IPS DF 6.9 (cell line): ENCODE data around the gene NHEJ1.

Experiments
- DNase-seq: peaks from one replicate; pipeline ENCODE4 v3.0.0-alpha.2; 2013; ENCODE audit warnings: low read depth, low spot score
- H3K27ac ChIP-seq: one replicate; pipeline ENCODE4 v1.5.1; 2013; ENCODE audit warnings: low read length, control low read depth
- H3K27me3 ChIP-seq: 2 replicates; pipeline ENCODE4 v1.6.1; 2013; ENCODE audit warnings: mild to moderate bottlenecking, low read length; ENCODE audit not compliant: control insufficient read depth, insufficient read depth
- H3K36me3 ChIP-seq: 2 replicates; pipeline ENCODE4 v1.6.1; 2013; ENCODE audit warnings: low read length; ENCODE audit not compliant: control insufficient read depth, insufficient read depth
- H3K4me1 ChIP-seq: 2 replicates; pipeline ENCODE4 v1.6.1; 2013; ENCODE audit warnings: low read length; ENCODE audit not compliant: control insufficient read depth, insufficient read depth
- H3K4me3 ChIP-seq: 2 replicates; pipeline ENCODE4 v1.5.1; 2013; ENCODE audit warnings: mild to moderate bottlenecking, low read length
- H3K9me3 ChIP-seq: 2 replicates; pipeline ENCODE4 v1.6.1; 2013; ENCODE audit warnings: low read length, inconsistent platforms; ENCODE audit not compliant: control insufficient read depth, insufficient read depth
- WGBS: extraction: QIAGEN DNeasy Blood & Tissue Kit; methylation state at CpG from one replicate; pipeline ENCODE4 v1.1.7; 2013; ENCODE audit warnings: mixed read lengths, missing lambda C conversion rate; ENCODE audit not compliant: insufficient read length, insufficient coverage; 5-methylcytosine and 5-hydroxymethylcytosine counted together

NHEJ1 gene

GRCh38 chr2:219161097-219161496 lies 482 bp upstream of the NHEJ1 start:
- no peak for DNase-seq
- Histone ChIP-seq H3K27me3 (no peaks in the 10 kb centered on the region), H3K4me1 (peaks cover 2% of the 10 kb centered on the region; the same call in 1 of the 2 replicates), H3K4me3 (peak overlapping the region; percentile 71; the same call in 1 of the 2 replicates), H3K27ac (no peak overlapping the region), H3K9me3 (no peaks in the 10 kb centered on the region), H3K36me3 (no peaks in the 10 kb centered on the region)
- WGBS = no CpG with 5 or more reads among the region's 4 CpGs

- H3K27ac ChIP-seq = no peak overlapping the region
- peak overlapping the region; percentile 71; the same call in 1 of the 2 replicates for H3K4me3 ChIP-seq
- peaks cover 2% of the 10 kb centered on the region; the same call in 1 of the 2 replicates for H3K4me1 ChIP-seq
- no peaks in the 10 kb centered on the region for H3K36me3 ChIP-seq
- no peaks in the 10 kb centered on the region for H3K27me3 ChIP-seq
- DNase-seq = no peak
- H3K9me3 ChIP-seq = no peaks in the 10 kb centered on the region
- no CpG with 5 or more reads among the region's 18 CpGs for WGBS
Observed at GRCh38 chr2:219159771-219160185, 837 bp downstream of the NHEJ1 start.

DNA sequence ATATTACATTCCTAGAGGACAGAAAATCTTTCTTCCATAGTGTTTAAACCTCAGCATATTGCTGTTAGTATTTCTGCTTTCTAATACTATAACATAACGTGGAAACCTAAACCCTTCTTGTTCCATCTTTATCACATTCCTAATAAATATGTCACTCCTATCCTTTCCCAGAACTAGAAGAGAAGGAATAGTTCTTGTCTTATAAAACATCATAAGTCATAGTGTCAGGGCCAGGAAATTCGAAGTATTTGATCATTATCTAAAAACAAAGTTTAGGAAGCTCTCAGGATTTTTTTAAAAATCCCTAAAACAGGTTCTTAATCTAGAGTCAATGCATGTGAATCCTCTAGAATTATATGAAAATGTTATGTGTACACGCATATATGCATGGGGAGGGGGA lies 2.0 kb downstream of the NHEJ1 start:
- no peak overlapping the region for H3K27ac ChIP-seq
- WGBS = 100% methylated on average over 1 of the region's 3 CpGs
- H3K4me3 ChIP-seq = no peak overlapping the region
- H3K27me3 ChIP-seq = no peaks in the 10 kb centered on the region
- no peaks in the 10 kb centered on the region for H3K9me3 ChIP-seq
- DNase-seq = no peak
- H3K36me3 ChIP-seq = no peaks in the 10 kb centered on the region
- peaks cover 2% of the 10 kb centered on the region; the same call in 1 of the 2 replicates for H3K4me1 ChIP-seq

- Histone ChIP-seq H3K4me3 (no peak overlapping the region), H3K27me3 (no peaks in the 10 kb centered on the region), H3K4me1 (peaks cover 2% of the 10 kb centered on the region; the same call in 1 of the 2 replicates), H3K27ac (no peak overlapping the region), H3K36me3 (no peaks in the 10 kb centered on the region), H3K9me3 (no peaks in the 10 kb centered on the region)
- no peak for DNase-seq
- no CpG with 5 or more reads among the region's 4 CpGs for WGBS
Observed at GRCh38 chr2:219158025-219158424, 2.6 kb downstream of the NHEJ1 start.

- Histone ChIP-seq H3K4me3 (no peak overlapping the region), H3K36me3 (no peaks in the 10 kb centered on the region), H3K4me1 (peaks cover 2% of the 10 kb centered on the region; the same call in 1 of the 2 replicates), H3K9me3 (no peaks in the 10 kb centered on the region), H3K27ac (no peak overlapping the region), H3K27me3 (no peaks in the 10 kb centered on the region)
- no CpG with 5 or more reads among the region's 8 CpGs for WGBS
- no peak for DNase-seq
Observed at GRCh38 chr2:219157396-219157795, 3.2 kb downstream of the NHEJ1 start.

DNA sequence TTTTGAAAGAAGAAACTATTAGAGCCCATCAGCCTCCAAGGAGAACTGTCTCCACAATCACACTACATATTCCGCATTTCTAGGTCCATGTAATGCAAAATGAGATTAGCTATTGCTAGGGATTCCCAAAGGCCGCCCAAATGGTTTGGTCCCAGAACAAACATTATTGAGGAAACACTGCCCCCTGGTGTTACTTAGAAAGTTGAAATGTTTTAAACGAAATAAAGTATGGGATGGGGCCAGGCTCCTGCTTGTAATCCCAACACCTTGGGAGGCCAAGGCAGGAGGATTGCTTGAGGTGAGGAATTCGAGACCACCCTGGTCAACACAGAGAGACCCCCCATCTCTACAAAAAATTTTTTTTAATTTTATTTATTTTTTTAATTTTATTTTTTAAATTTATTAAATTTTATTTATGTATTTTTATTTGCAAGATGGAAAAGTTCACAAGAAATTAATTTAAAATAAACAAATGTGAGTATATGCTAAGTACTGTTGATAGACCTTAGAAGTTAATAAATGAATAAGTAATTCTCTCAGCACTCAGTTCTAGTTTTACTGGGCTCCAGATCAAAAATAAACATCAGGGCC lies 5.5 kb downstream of the NHEJ1 start:
- Histone ChIP-seq H3K4me1 (peaks cover 2% of the 10 kb centered on the region; the same call in 1 of the 2 replicates), H3K4me3 (no peak overlapping the region), H3K27me3 (no peaks in the 10 kb centered on the region), H3K36me3 (no peaks in the 10 kb centered on the region), H3K9me3 (no peaks in the 10 kb centered on the region), H3K27ac (no peak overlapping the region)
- peak; percentile 72 for DNase-seq
- WGBS = no CpG with 5 or more reads among the region's 4 CpGs

DNA sequence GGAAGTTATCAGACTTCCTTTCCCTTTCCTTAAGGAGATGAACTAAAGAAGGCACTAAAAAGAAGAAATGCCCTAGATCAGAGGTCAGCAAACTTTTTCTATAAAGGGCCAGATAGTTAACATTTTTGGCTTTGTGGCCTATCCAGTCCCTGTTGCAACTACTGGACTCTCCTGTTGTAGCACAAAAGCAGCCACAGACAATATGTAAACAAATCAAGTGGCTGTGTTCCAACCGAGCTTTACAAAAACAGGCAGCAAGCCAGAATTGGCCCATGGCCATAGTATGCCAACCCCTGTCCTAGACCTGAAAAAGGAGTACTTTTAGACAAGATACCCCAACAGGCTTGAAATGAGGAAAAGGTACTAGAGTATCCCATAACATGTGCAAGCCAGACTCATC lies 10.9 kb downstream of the NHEJ1 start:
- H3K4me3 ChIP-seq = no peak overlapping the region
- no peak overlapping the region for H3K27ac ChIP-seq
- no peaks in the 10 kb centered on the region; the same call in 1 of the 2 replicates for H3K36me3 ChIP-seq
- no peaks in the 10 kb centered on the region for H3K27me3 ChIP-seq
- WGBS = no CpG with 5 or more reads among the region's 1 CpG
- no peak for DNase-seq
- no peaks in the 10 kb centered on the region for H3K9me3 ChIP-seq
- H3K4me1 ChIP-seq = no peaks in the 10 kb centered on the region

DNA sequence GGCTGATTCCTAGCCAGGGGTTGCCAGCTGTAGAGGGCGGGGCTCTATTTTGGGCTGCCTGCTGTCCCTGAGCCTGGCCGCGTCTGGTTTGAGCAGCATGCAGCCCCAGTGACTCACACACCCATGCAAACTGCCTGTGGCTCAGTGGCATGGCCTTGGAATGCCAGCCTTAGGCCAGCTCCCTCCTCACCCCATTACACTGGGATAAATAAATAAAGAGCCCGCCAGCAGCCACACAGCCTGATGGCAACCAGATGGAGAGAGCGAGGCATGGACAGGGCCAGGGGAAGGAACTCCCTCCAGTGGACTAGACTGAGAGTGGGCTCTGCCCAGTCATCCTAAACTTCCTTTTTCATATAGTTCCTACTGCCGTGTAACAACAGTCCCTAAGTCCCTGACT lies 18.3 kb downstream of the NHEJ1 start:
- Histone ChIP-seq H3K27ac (no peak overlapping the region), H3K9me3 (no peaks in the 10 kb centered on the region), H3K36me3 (no peaks in the 10 kb centered on the region; the same call in 1 of the 2 replicates), H3K4me3 (no peak overlapping the region), H3K27me3 (no peaks in the 10 kb centered on the region), H3K4me1 (no peaks in the 10 kb centered on the region)
- no CpG with 5 or more reads among the region's 6 CpGs for WGBS
- no peak for DNase-seq

GRCh38 chr2:219140722-219141121 lies 19.9 kb downstream of the NHEJ1 start:
- H3K4me3 ChIP-seq = no peak overlapping the region
- DNase-seq = no peak
- no peaks in the 10 kb centered on the region for H3K36me3 ChIP-seq
- no peaks in the 10 kb centered on the region for H3K4me1 ChIP-seq
- no peaks in the 10 kb centered on the region for H3K27me3 ChIP-seq
- WGBS = no CpG with 5 or more reads among the region's 3 CpGs
- H3K27ac ChIP-seq = no peak overlapping the region
- no peaks in the 10 kb centered on the region for H3K9me3 ChIP-seq

- no peak for DNase-seq
- Histone ChIP-seq H3K36me3 (no peaks in the 10 kb centered on the region), H3K4me3 (no peak overlapping the region), H3K27me3 (no peaks in the 10 kb centered on the region), H3K27ac (no peak overlapping the region), H3K9me3 (no peaks in the 10 kb centered on the region), H3K4me1 (no peaks in the 10 kb centered on the region)
- WGBS = 100% methylated on average over 1 of the region's 4 CpGs
Observed at GRCh38 chr2:219133976-219134375, 26.6 kb downstream of the NHEJ1 start.

DNA sequence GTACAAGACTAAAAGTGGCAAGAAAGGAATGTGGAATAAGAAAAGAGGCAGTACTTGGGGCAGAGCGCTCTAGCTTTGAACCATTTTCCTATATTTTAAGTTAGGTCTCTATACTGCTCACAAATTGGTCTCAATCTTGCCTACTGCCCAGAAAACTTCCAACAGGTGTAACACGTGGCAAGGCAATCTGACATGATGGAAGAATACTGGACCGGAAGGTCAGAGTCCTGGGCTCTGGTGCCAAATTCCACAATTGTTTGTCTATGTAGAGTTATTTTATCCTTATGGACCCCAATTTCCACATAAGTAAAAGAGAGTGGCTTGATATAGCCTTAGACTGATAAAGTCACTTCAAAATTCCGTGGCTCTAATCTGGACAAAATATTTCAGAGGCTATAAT lies 28.9 kb downstream of the NHEJ1 start:
- Histone ChIP-seq H3K4me3 (no peak overlapping the region), H3K36me3 (no peaks in the 10 kb centered on the region), H3K9me3 (no peaks in the 10 kb centered on the region), H3K27me3 (no peaks in the 10 kb centered on the region), H3K4me1 (no peaks in the 10 kb centered on the region), H3K27ac (no peak overlapping the region)
- DNase-seq = no peak
- WGBS = no CpG with 5 or more reads among the region's 4 CpGs
